Aorta (tissue), 5 donors: ENCODE data around the gene FAM53A. TPM values are rescaled to one million over a fixed set of nuclear protein-coding genes. Genes with fewer than 3 reads are reported as not detected.
A peak's percentile ranks its signal among the peaks of the same experiment; 100 is the strongest.

Experiments
- ATAC-seq: fragments of 200-7000 bp; cut with Tn5 transposase; one replicate; pipeline ENCODE4 v1.9.1; 2022; ENCODE audit warnings: moderate library complexity; ENCODE audit not compliant: low FRiP score
- DNase-seq, 2 donors: peaks; one replicate each; pipeline ENCODE4 v3.0.0-alpha.2; 2020
- H3K27ac ChIP-seq, 2 donors: one replicate each; pipeline ENCODE4 v1.5.1; 2013; ENCODE audit warnings: low read length in 2 of 2, mild to moderate bottlenecking in 2 of 2, moderate library complexity in 2 of 2, control low read depth in 1 of 2, inconsistent platforms in 1 of 2, low read depth in 1 of 2
- H3K27me3 ChIP-seq, 2 donors: one replicate each; pipeline ENCODE4 v1.6.1; 2013; ENCODE audit warnings: control low read depth in 1 of 2, low read length in 1 of 2, mild to moderate bottlenecking in 1 of 2, moderate library complexity in 1 of 2; ENCODE audit not compliant: insufficient read depth in 2 of 2, control insufficient read depth in 1 of 2
- H3K36me3 ChIP-seq, 2 donors: one replicate each; pipeline ENCODE4 v1.6.1; 2013; ENCODE audit warnings: control low read depth in 1 of 2, low read length in 1 of 2, mild to moderate bottlenecking in 1 of 2; ENCODE audit not compliant: insufficient read depth in 2 of 2, control insufficient read depth in 1 of 2
- H3K4me1 ChIP-seq, 2 donors: one replicate each; pipeline ENCODE4 v1.6.1; 2013; ENCODE audit warnings: low read length in 2 of 2, control low read depth in 1 of 2, mild to moderate bottlenecking in 1 of 2, moderate library complexity in 1 of 2; ENCODE audit not compliant: insufficient read depth in 2 of 2, control insufficient read depth in 1 of 2
- H3K4me3 ChIP-seq, 2 donors: one replicate each; pipeline ENCODE4 v1.5.1; 2013; ENCODE audit warnings: low read length in 2 of 2, control low read depth in 1 of 2, mild to moderate bottlenecking in 1 of 2
- H3K9me3 ChIP-seq: one replicate; pipeline ENCODE4 v1.6.1; 2013; ENCODE audit warnings: mild to moderate bottlenecking, low read length; ENCODE audit not compliant: control insufficient read depth
- WGBS, 2 donors: extraction: QIAGEN DNeasy Blood & Tissue Kit; methylation state at CpG; one replicate each; pipeline ENCODE4 v1.1.7; 2013; 5-methylcytosine and 5-hydroxymethylcytosine counted together
- intact Hi-C, 2 donors: fragments of 100-400 bp; cut with DNase I; formaldehyde crosslinking; loops; one replicate each; pipeline versions ENCODE4 v1.14.2 to v1.15.0; 2022
- polyA plus RNA-seq, 2 donors: library from polyadenylated mRNA; stranded (reverse); fragments of 200-250 nt; gene quantifications; one replicate each; pipeline ENCODE4 v1.2.3, GENCODE V29; 2013
- total RNA-seq, 2 donors: library from RNA; stranded (reverse); fragmentation: NEBNext Ultra II Directional; extraction: Animal tissue kit (Norgen Biotek cat#: 25700); gene quantifications; one replicate each; pipeline ENCODE4 v1.2.1, GENCODE V29; 2021
- donor health status: healthy with polysubstance abuse.
- donor health status: Bipolar disorder and iron deficiency.
- donor health status: DM: no; HTN: no; CAD: no.
- donor health status: DM: no; HTN: no; CAD: no.
- donor health status: DM: yes; HTN: yes; CAD: no.

The FAM53A gene
- total and polyA plus RNA-seq, 4 donors: 0.77 to 1.9 (median 1.5) TPM; not detected in 1

DNA sequence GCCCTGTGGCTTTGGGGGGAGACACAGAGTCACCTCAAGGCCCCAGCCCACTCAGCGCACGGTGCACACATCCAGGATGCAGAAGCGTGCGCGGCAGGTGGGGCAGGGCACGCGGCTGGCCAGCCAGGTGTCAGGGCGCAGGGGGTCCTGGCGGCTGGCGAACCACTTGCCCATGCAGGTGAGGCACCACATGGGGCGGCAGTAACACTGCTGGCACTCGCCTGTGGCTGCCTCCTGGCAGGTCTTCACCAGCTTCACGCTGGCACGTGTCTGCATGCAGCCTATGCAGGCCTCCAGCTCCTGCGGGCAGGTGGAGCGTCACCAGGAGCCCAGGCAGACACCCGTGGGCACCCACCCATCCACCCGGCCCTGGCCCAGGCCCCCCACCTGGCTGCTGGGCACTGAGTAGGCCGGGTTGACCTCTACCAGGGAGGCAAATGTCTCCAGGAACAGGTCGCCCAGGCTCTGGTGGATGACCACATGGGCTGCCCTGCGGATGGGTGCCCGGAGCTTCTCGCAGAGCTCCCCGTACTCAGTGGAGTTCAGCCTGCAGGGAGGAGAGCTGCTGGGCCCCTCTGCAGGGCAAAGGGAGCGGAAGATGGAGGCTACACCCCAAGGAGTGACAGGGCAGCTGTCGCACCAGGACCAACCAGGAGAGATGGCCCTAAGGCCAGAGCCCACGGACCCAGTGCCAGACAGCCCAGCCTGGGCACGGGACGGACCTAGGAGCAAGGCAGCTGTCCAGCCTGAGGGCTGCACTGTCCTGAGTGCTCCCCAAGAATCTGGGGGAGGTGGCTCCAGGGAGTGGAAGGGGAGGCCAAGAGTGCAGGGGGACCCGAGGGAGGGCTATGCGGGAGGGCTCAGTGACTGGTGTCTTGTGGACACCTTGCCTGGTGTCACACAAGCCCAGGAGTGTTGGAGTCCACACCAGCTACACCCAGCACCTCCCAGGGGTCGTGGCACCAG, 33.3 kb upstream of the FAM53A start:
- Histone ChIP-seq H3K9me3 (no peaks in the 10 kb centered on the region), H3K27me3 (no peaks in the 10 kb centered on the region), H3K4me1 (no peaks in the 10 kb centered on the region), H3K27ac (no peak overlapping the region), H3K4me3 (no peak overlapping the region), H3K36me3 (peaks cover 0 to 2% of the 10 kb centered on the region in 2 donors)
- DNase-seq (peak in 1 of 2 donors; percentile 73), ATAC-seq (no peak)
- intact Hi-C loops: loop anchor here in 1 of 2 donors (10.0 kb wide), 1 partner anchor 673 kb away; no protein-coding TSS in a partner anchor
- WGBS, 2 donors: 89 to 91% methylated on average over 32 of the region's 32 CpGs

DNA sequence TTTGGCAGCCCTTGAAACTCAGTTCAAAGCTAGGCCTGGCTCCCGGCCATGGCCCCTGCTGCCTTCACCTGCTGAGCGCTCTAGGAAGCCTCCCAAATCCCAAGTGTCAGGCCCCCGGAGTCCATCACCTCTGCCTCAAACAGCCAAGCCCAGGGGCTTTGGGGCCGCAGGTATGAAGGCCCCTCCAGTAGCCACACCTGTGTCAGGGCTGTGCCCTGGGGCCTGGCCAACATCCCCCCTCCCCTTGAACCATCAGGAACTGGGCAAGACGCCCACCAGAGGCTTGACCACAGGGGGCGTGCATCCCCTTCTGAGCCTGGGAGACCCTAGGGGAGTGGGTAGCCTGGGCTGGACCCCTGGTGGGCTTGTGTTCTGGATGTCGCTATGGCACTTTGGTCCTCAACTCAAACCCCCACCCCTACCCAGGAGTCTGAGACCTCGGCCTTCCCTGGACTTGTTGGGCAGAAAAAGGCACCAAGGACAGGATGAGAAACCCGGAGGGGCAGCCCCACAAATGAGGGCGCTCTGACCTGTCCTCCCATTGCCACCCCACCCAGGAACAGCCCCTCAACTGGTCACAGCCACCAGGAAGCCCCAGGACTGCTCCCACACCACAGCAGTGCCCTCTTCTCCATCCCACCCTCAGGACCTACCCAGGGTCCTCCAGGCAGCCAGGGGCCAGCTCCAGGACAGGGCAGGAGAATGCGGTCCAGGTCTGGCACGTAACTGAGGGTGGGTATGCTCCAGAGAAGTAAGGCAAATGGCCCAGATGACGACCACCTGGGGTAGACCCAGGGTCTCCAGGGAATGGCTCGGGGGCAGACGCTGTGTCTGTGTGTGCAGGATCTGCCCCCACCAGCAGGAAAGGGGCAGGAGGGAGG, 32.2 kb upstream of the FAM53A start:
- intact Hi-C loops: loop anchor here in 1 of 2 donors (10.0 kb wide), 1 partner anchor 672 kb away; no protein-coding TSS in a partner anchor
- 76 to 82% methylated on average over 15 of the region's 15 CpGs for WGBS, 2 donors
- DNase-seq (peak in 1 of 2 donors; percentile 68), ATAC-seq (no peak)
- Histone ChIP-seq H3K4me3 (no peak overlapping the region), H3K36me3 (peaks cover 0 to 2% of the 10 kb centered on the region in 2 donors), H3K9me3 (no peaks in the 10 kb centered on the region), H3K27me3 (no peaks in the 10 kb centered on the region), H3K27ac (no peak overlapping the region), H3K4me1 (no peaks in the 10 kb centered on the region)

DNA sequence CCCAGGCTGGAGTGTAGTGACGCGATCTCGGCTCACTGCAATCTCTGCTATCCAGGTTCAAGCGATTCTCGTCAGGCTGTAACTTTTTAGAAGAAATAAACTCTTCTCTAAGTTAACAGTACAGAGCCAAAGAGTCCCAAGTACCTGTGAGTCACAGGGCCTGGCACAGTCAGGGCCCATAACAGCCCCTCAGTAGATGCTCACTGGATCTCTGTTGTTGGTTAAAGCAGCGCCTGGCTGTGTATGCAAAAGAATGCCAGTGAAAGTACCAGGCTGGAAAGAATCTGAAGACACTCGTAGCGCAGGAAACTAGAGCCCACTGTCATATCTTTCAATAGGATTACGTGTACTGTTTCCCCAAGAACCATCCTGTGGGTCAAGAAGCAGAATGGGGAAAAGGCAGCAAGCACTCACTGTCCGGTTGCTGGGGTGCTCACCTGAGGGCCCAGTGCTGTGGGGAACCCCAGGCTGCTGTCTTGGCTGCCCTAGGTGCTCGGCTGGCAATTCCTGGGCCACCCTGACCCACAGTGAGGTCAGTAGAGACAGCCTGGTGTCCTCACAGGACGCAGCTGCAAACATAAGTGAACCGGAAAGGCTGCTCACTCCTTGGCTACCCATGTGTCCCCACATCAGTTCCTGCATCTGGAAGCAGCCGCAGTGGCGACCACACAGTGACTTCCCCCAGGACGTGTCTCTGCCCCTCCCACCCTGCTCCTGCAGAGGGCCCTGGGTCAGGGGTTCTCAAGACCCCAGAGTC, 31.1 kb upstream of the FAM53A start:
- H3K9me3 ChIP-seq: no peaks in the 10 kb centered on the region
- WGBS, 2 donors: 63 to 67% methylated on average over 16 of the region's 16 CpGs
- no peak for ATAC-seq
- peaks cover 0 to 2% of the 10 kb centered on the region in 2 donors for H3K36me3 ChIP-seq
- no peaks in the 10 kb centered on the region for H3K4me1 ChIP-seq
- no peaks in the 10 kb centered on the region for H3K27me3 ChIP-seq
- intact Hi-C loops: loop anchor here in 1 of 2 donors (10.0 kb wide), 1 partner anchor 670 kb away; no protein-coding TSS in a partner anchor
- peak in 1 of 2 donors; percentile 67 for DNase-seq
- no peak overlapping the region for H3K27ac ChIP-seq
- H3K4me3 ChIP-seq: no peak overlapping the region

DNA sequence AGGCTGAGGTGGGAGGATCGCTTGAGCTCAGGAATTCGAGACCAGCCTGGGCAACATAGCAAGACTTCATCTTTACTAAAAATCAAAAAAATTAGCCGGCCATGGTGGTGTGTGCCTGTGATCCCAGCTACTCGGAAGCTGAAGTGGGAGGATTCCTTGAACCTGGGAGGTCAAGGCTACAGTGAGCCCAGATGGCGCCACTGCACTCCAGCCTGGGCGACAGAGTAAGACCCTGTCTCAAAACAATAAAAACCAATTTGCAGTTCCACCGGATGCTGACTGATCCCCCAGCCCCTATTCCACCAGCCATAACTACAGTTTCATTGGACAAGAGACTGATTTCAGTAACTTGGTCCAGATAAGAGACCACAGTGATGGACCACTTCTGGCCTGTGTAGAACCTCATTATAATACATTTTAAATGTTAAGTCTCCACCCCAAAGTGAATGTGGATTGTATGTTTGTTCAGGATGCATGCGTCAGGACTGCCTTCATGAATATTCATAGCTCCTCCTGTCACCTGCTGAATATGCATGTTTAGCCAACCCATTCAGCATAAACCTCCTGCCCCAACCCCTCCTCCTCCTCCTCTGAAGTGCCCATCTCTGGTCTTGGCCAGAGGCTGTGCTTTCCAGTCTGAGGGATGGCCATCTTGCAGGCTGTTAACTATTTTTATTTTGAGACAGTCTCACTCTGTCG, 30.3 kb upstream of the FAM53A start:
- DNase-seq (peak in 1 of 2 donors; percentile 3), ATAC-seq (no peak)
- no peak overlapping the region for H3K27ac ChIP-seq
- H3K4me1 ChIP-seq: no peaks in the 10 kb centered on the region
- no peaks in the 10 kb centered on the region for H3K9me3 ChIP-seq
- H3K27me3 ChIP-seq: no peaks in the 10 kb centered on the region
- intact Hi-C loops: loop anchor here in 1 of 2 donors (10.0 kb wide), 1 partner anchor 670 kb away; no protein-coding TSS in a partner anchor
- no peak overlapping the region for H3K4me3 ChIP-seq
- WGBS, 2 donors: 58 to 59% methylated on average over 9 of the region's 9 CpGs
- peaks cover 0 to 2% of the 10 kb centered on the region in 2 donors for H3K36me3 ChIP-seq

DNA sequence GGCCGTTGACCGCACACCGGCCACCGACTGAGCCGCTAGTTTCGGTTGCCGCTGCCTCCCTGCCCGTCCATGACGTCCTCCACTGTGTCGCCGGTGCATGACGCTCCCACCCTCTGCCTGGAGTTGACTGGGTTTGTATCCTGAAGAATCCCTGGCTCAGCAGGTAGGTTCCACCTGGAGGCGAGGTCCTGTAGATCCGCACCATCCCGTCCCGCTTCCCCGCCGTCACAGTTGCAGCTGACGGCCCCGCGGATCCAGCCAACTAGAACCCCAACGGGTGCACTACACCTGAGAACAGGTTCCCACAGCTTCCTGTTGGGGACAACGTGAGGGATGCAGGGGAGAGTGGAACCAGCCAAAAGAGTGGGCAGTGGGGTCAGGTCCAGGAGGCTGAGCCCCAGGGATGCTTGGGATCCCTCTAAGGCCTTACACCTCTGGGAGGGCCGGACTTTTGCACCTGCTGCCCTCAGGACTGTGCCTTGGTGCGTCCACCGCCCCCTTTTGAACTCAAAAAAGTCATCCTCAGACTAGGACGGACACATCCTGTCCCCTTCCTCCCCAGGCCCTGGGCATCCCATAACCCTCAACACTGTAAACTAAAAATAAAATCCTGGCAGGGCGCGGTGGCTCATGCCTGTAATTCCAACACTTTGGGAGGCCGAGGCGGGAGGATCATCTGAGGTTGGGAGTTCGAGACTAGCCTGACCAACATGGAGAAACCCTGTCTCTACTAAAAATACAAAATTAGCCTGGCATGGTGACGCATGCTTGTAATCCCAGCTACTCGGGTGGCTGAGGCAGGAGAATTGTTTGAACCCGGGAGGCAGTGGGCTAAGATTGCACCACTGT, 29.1 kb upstream of the FAM53A start:
- peak; percentile 1 for ATAC-seq
- intact Hi-C loops: loop anchor here in 1 of 2 donors (10.0 kb wide), 1 partner anchor 668 kb away; no protein-coding TSS in a partner anchor
- Histone ChIP-seq H3K4me1 (no peaks in the 10 kb centered on the region), H3K27ac (peak overlapping the region in 1 of 2 donors; percentile 69), H3K36me3 (peaks cover 0 to 2% of the 10 kb centered on the region in 2 donors), H3K27me3 (no peaks in the 10 kb centered on the region), H3K4me3 (peak overlapping the region in 1 of 2 donors; percentile 31), H3K9me3 (no peaks in the 10 kb centered on the region)
- DNase-seq: no peak
- 23 to 25% methylated on average over 35 of the region's 35 CpGs for WGBS, 2 donors

DNA sequence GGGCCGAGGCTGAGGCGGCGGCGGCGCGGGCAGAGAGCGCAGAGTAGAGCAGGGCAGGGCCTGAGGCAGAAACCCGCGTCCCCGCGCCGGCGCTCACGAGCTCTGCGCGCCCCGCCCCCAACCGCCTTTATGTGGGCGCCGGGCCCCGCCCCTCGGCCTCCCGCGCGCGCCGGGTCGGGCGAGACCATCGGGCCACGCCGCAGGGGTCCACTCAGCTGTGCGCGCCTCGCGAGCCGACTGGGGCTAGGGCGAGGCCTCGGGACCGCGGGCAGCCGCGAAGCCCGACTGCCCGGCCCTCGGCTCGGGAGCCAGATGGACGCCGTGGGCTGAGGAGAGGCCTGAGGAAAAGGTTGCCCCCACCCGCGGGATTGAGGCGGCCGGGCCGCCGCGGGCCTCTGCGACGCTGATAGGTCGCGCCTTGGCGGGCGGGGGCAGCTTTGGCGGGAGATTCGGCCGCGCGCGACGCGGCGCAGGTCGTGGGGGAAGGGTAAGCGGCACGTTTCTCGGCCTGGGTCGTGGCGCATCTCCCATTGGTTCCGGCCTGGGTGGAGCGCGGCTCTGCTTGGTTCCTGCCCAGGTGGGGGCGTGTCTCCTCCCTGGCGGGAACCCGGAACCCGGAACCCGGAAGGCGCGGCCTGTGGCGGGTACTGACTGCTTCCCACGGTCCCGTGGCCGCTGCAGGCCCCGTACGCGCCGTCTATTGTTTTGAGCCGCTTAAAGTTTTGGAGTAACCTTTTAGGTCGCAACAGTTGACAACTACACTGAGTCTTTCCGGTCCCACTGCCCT, 28.3 kb upstream of the FAM53A start, which contains the start of gene SLBP:
Gene SLBP (minus strand): TSS at position 104 of the 787 bp plus-strand sequence. CDS start 131 bp downstream, outside the sequence.
- 0% methylated on average over 65 to 98 of the region's 98 CpGs for WGBS, 2 donors
- intact Hi-C loops: loop anchor here in 1 of 2 donors (10.0 kb wide), 1 partner anchor 668 kb away; no protein-coding TSS in a partner anchor
- H3K4me3 ChIP-seq: peak within 1 kb of the TSS; percentile 72 to 92
- no peaks in the 10 kb centered on the region for H3K27me3 ChIP-seq
- ATAC-seq: peak; percentile 94
- no peaks in the 10 kb centered on the region for H3K4me1 ChIP-seq
- DNase-seq: peak; percentile 98 to 99
- no peaks in the 10 kb centered on the region for H3K9me3 ChIP-seq
- H3K36me3 ChIP-seq: no peaks in the 10 kb centered on the region
- H3K27ac ChIP-seq: peak within 1 kb of the TSS; percentile 65 to 92
